Gastrocnemius medialis (tissue), 4 donors: Measurements from ENCODE around the gene DGCR8. TPM values are rescaled to one million over a fixed set of nuclear protein-coding genes. Genes with fewer than 3 reads are reported as not detected.

ENCODE experiments used
- ATAC-seq, 2 donors: fragments of 150-250 bp; one replicate each; pipeline ENCODE4 v1.9.1; 2016
- DNase-seq, 2 donors: peaks; one replicate each; pipeline ENCODE4 v3.0.0-alpha.2; 2019
- H3K27ac ChIP-seq, 4 donors: fragments of 200-600 bp; sonication (generic); 1 replicate in 1 of 4; 2 replicates in 3 of 4; pipeline ENCODE4 v1.5.1; 2016 to 2018; ENCODE audit warnings: mild to moderate bottlenecking in 2 of 4, moderate library complexity in 1 of 4
- H3K27me3 ChIP-seq, 3 donors: fragments of 200-600 bp; sonication (generic) in 2 of 3; 1 replicate in 1 of 3; 2 replicates in 2 of 3; pipeline versions ENCODE4 v1.5.1 to v1.6.0; 2016 to 2019; ENCODE audit warnings: mild to moderate bottlenecking in 1 of 3, moderate library complexity in 1 of 3
- H3K36me3 ChIP-seq, 2 donors: fragments of 200-600 bp; sonication (generic) in 1 of 2; one replicate each; pipeline ENCODE4 v1.5.1; 2017 to 2018
- H3K4me1 ChIP-seq, 2 donors: fragments of 200-600 bp; sonication (generic) in 1 of 2; one replicate each; pipeline ENCODE4 v1.5.1; 2016 to 2017; ENCODE audit warnings: mild to moderate bottlenecking in 2 of 2
- H3K4me3 ChIP-seq, 4 donors: fragments of 200-600 bp; sonication (generic) in 3 of 4; 1 replicate in 1 of 4; 2 replicates in 3 of 4; pipeline ENCODE4 v1.5.1; 2016 to 2019; ENCODE audit warnings: mild to moderate bottlenecking in 2 of 4
- H3K9me3 ChIP-seq, 3 donors: fragments of 200-600 bp; sonication (generic) in 2 of 3; 1 replicate in 1 of 3; 2 replicates in 2 of 3; pipeline ENCODE4 v1.5.1; 2016 to 2019
- CTCF ChIP-seq, 5 experiments: fragments of 450-650 bp in 3 of 5; fragments of 200-600 bp in 2 of 5; sonication (generic) in 2 of 5; IDR thresholded peaks in 4 of 5; conservative IDR thresholded peaks in 1 of 5; 1 replicate in 4 of 5; 2 replicates in 1 of 5; pipeline ENCODE4 v1.5.1; 2016 to 2019; ENCODE audit warnings: antibody characterized with exemption in 5 of 5, mild to moderate bottlenecking in 3 of 5, moderate library complexity in 3 of 5
- POLR2A ChIP-seq, 2 donors: fragments of 450-650 bp; IDR thresholded peaks; one replicate each; pipeline ENCODE4 v1.6.1; 2017; ENCODE audit warnings: antibody characterized with exemption in 2 of 2, mild to moderate bottlenecking in 2 of 2, moderate library complexity in 2 of 2
- in situ Hi-C, 4 donors: fragments of 200-750 bp; cut with MboI; loops; one replicate each; pipeline versions ENCODE4 v1.15.0 to v1.8.0; 2017; ENCODE audit warnings: low sequenced_read_pairs in 4 of 4
- intact Hi-C: fragments of 100-400 bp; cut with DNase I; formaldehyde crosslinking; loops from one replicate; pipeline ENCODE4 v1.15.1; 2023; ENCODE audit warnings: low total_unique reads
- total RNA-seq, 4 donors: library from RNA; depleted of rRNA; stranded (reverse); fragments of >200 nt; gene quantifications; one replicate each; pipeline versions ENCODE4 v1.1.0 to v1.2.3, GENCODE V29; 2016

DGCR8 gene
- total RNA-seq, 4 donors from 2014 or later, result 5.2 to 16.5 (median 11.2) TPM

DNA sequence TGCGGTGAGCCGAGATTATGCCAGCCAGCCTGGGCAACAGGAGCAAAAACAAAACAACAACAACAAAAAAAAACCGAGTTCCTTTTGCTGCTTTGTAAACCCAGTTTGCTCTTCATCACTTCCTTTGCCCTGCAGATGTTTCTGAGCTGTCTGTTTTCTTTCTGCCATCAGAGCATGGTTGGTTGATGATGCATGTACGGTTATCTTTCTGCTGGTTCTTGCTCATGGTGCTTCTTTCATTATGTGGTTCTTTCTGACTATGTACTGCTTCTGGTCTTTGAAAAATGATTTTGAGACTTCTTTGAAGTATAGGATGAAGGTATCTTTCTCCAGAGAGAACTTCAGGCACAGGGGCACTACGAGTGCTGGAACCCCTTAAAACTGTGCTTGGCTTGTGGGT, 45.9 kb upstream of the DGCR8 start:
- DNase-seq (no peak), ATAC-seq (no peak)
- in situ Hi-C loops, result no loop called here
- no peak for TF ChIP-seq POLR2A (IDR thresholded peaks at IDR 0.05)
- TF ChIP-seq CTCF (IDR thresholded peaks at IDR 0.05 in 4 of 5, conservative IDR thresholded peaks at IDR 0.05 in 1 of 5), result no peak
- Histone ChIP-seq H3K9me3 (no peaks in the 10 kb centered on the region), H3K27me3 (no peaks in the 10 kb centered on the region), H3K36me3 (peaks cover 0 to 22% of the 10 kb centered on the region in 2 donors), H3K27ac (no peak overlapping the region), H3K4me3 (no peak overlapping the region), H3K4me1 (peaks cover 23 to 24% of the 10 kb centered on the region in 2 donors)
- intact Hi-C loops, result no loop called here

DNA sequence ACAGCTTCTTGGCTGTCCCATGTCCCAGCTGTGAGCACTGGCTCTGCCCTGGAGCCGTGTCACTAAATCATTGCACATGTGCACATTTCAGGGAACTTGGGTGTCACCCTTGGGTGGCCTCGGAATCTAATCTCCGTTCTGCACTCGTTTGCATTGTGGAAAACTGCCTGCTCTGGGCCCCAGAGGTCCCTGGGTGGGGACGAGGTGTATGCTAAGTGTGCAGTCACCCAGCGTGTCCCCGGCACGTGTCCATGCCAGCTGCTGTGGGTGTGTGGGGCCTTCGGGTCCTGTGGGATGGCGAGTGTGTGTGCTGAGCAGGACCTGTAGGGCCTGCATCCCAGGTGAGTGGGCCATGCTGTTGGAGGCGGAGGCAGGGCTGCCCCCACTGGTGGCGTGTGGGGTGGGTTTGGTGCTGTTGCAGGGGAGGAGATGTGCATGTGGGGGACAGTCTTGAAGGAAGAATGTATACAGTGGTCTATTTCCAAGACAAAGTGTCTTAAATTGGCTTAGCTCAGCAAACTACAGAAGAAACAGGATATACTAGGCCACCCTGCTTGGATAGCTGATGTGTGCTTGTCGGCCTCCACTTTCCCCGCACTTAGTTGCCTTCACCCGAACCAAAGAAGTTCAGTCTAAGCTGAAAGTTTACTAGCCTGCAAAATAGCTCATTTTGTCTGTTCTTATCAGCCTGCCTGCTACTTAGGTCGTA, 44.5 kb upstream of the DGCR8 start:
- in situ Hi-C loops, result no loop called here
- Histone ChIP-seq H3K27ac (no peak overlapping the region), H3K4me1 (peaks cover 20 to 21% of the 10 kb centered on the region in 2 donors), H3K27me3 (no peaks in the 10 kb centered on the region), H3K36me3 (peaks cover 0 to 26% of the 10 kb centered on the region in 2 donors), H3K9me3 (no peaks in the 10 kb centered on the region), H3K4me3 (no peak overlapping the region)
- DNase-seq, result no peak
- ATAC-seq, result no peak
- TF ChIP-seq CTCF (IDR thresholded peaks at IDR 0.05 in 4 of 5, conservative IDR thresholded peaks at IDR 0.05 in 1 of 5) (no peak), POLR2A (IDR thresholded peaks at IDR 0.05) (no peak)
- intact Hi-C loops, result no loop called here

DNA sequence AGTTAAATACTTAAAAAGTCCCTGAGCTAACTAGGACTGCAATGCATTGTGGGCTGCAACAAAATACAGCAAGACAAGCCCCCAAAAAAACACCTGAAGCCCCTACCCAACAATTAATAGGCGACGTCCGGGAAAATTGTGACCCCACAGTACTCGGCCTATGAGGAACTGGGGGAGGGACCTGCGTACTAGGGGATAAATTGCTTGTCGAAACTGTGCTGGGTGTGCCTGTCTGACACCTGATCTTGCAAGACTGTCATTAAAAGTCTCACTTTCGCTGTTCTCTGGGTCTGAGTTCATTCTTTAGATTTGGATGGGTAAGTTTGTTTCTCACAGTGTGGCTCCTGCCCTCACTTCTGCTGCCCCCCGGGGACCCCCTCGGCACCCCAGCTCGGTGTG, 44.0 kb upstream of the DGCR8 start:
- H3K4me3 ChIP-seq, result no peak overlapping the region
- DNase-seq (no peak), ATAC-seq (no peak)
- H3K4me1 ChIP-seq, result peaks cover 20 to 21% of the 10 kb centered on the region in 2 donors
- TF ChIP-seq POLR2A (IDR thresholded peaks at IDR 0.05) (no peak), CTCF (IDR thresholded peaks at IDR 0.05 in 4 of 5, conservative IDR thresholded peaks at IDR 0.05 in 1 of 5) (no peak)
- intact Hi-C loops (no loop called here), in situ Hi-C loops (no loop called here)
- no peak overlapping the region for H3K27ac ChIP-seq
- H3K9me3 ChIP-seq, result no peaks in the 10 kb centered on the region
- peaks cover 0 to 30% of the 10 kb centered on the region in 2 donors for H3K36me3 ChIP-seq
- H3K27me3 ChIP-seq, result no peaks in the 10 kb centered on the region

- ATAC-seq, result no peak
- H3K27me3 ChIP-seq, result no peaks in the 10 kb centered on the region
- TF ChIP-seq CTCF (IDR thresholded peaks at IDR 0.05 in 4 of 5, conservative IDR thresholded peaks at IDR 0.05 in 1 of 5) (no peak), POLR2A (IDR thresholded peaks at IDR 0.05) (no peak)
- intact Hi-C loops, result no loop called here
- DNase-seq, result no peak
- no peak overlapping the region for H3K4me3 ChIP-seq
- no peaks in the 10 kb centered on the region for H3K9me3 ChIP-seq
- in situ Hi-C loops, result no loop called here
- H3K36me3 ChIP-seq, result peaks cover 0 to 30% of the 10 kb centered on the region in 2 donors
- H3K27ac ChIP-seq, result no peak overlapping the region
- peaks cover 20 to 21% of the 10 kb centered on the region in 2 donors for H3K4me1 ChIP-seq
Measured at GRCh38 chr22:20036535-20037392, 43.3 kb upstream of the DGCR8 start.
